ENCODE results near the gene PLA2G1B.

- peak in 1 of 2 donors; percentile 8 for TF ChIP-seq POLR2A (IDR thresholded peaks at IDR 0.05)
- no peak for TF ChIP-seq CTCF (IDR thresholded peaks at IDR 0.05)
Observed at GRCh38 chr12:120292661-120293531, 34.7 kb downstream of the PLA2G1B start, which contains the start of gene RNU4-1.

Measured in lower leg skin (tissue), 3 donors.